GM19397 (cell line): Measurements from ENCODE around the gene MSMB.
"Not testable (repeated sequence)": the region's sequence is repeated elsewhere in the genome, so short reads cannot be mapped to it uniquely, and the experiment has no call there.

Source experiments
- ATAC-seq: cut with Tn5 transposase; IDR thresholded peaks from one replicate; pipeline ENCODE4 v1.9.1; 2021; ENCODE audit warnings: mild to moderate bottlenecking, moderate library complexity; ENCODE audit not compliant: unreplicated experiment

MSMB gene, protein sequence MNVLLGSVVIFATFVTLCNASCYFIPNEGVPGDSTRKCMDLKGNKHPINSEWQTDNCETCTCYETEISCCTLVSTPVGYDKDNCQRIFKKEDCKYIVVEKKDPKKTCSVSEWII

GRCh38 chr10:46046261-46046660, at the start of gene MSMB:
MSMB (minus strand) TSS chr10:46046269; CDS start chr10:46046237, 32 bp downstream.
- no peak for ATAC-seq

- no peak for ATAC-seq
Observed at GRCh38 chr10:46094931-46095750, 49.1 kb upstream of the MSMB start.

DNA sequence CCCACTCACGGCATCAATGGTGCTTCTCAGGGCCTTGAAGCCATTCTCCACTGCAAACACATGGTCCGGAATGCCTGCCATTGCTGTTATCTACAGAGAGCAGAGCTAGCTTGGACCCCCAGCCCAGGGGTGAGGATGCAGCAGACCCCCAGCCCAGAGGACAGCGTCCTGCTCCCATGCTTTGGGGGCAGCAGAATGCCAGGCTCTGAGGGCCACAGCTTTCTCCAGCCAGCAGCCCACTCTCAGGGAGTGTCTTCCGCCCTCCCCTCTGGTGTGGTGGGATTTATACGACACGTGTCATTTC, 48.1 kb upstream of the MSMB start:
- no peak for ATAC-seq

- not testable (repeated sequence) for ATAC-seq
Observed at GRCh38 chr10:46093316-46094196, 47.5 kb upstream of the MSMB start.

- no peak for ATAC-seq
Observed at GRCh38 chr10:46092524-46093081, 46.5 kb upstream of the MSMB start.

DNA sequence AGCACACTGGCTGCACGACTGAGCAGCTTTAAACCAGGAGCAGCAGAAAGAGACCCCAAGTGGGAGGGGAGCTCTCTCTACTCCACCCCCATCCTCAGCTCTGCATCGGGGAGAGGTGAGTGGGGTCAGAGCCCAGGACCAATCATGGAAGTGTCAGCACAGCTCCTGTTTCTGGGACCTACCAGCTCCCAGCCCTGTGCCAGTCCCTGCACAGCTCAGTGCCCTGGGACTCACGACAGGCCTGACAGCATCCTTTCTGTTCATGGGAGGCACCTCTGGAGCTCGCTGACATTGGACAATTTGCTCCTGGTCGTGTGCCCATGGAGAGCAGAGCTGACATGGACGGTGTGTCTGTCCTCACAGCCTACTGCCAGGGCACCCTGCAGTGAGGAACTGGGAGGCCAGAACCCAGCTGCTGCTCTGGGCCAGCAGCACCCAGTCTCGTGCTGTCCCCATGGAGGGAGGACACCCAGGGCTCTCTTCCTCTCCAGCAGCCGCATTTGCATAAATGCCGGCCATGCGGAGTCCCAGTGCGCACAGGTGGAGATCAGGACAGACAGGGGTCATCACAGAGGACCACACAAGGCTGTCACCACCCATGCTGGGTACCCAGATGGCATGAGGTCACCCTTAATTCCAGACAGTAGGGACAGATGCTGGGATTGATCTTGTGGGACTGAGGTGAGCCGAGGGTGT, 45.9 kb upstream of the MSMB start:
- ATAC-seq, result no peak

DNA sequence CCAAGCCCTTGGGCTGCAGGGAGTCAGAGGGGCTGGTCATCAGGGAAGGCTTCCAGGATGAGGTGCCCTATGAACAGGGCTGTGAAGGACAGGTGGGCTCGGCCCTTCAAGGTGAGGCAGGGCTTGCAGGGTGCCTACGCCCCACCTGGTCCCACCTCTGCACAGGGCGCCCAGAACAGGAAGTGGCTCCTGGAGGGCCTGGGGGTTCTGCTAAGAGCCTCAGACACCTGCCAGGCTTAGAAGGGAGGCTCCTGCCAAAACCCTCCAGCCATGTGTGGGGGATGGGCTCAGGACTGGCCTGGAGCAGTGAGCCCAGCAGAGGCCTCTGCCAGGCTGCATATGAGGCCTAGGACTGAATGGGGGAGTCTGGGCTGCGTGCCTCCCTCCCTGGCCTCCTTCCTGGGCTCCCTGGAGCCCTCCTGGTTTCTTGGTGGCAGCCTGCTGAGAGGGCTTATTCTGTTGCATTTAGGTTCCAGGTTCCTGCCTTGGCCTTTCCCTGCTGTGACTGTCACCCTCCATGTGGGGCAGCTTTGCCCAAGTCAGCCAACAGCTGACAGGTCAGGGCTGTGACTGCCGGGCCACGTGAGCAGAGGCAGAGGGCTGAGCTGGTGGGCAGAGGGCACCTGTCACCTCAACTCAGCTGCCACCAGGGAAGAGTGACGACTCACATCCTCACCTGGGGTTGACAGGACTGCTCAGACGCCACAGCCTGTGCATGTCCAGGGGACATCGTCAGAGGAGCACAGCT, 45.2 kb upstream of the MSMB start:
- no peak for ATAC-seq

GRCh38 chr10:46090258-46090812, 44.3 kb upstream of the MSMB start:
- ATAC-seq, result no peak

- ATAC-seq, result not testable (repeated sequence)
Observed at GRCh38 chr10:46087381-46087780, 41.3 kb upstream of the MSMB start.

DNA sequence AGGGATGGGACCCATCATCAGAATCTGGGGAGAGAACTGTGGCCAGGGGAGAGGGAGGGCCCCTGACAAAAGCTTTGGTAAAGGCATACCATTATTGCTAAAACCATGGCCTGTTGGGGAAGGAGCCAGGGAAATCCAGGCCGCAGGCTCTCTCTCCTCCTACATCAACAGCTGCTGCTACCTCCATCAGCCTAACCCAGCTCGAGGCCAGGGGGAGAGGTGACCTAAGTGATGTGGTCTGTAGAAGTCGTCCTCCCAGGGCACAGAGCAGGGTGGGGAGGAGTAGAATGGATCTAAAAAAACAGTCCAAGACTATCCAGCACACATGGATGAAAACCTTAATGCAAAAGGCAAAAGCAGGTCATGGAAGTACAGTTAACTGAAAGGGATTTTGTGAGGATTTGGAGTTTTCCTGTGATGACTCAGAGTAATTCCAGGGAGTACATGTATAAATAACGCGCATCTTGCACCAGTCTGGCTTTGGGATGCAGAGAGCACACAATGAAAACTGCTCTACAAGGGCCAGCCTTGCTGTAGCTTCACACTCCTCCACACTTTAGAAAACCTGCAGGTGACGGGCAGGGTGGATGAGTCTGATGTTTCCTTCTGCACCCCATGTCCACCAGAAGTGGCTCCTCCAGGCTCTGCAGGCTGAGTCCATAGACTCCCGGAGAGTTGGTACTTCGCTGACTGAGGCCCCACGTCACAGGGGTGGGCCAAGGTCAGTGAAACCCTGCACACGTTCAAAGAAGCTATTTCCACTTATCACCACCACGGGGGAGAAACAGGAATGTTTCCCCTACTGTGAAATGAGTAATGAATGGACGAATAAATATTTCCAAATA, 38.5 kb upstream of the MSMB start:
- no peak for ATAC-seq

- no peak for ATAC-seq
Observed at GRCh38 chr10:46080886-46081285, 34.8 kb upstream of the MSMB start.

DNA sequence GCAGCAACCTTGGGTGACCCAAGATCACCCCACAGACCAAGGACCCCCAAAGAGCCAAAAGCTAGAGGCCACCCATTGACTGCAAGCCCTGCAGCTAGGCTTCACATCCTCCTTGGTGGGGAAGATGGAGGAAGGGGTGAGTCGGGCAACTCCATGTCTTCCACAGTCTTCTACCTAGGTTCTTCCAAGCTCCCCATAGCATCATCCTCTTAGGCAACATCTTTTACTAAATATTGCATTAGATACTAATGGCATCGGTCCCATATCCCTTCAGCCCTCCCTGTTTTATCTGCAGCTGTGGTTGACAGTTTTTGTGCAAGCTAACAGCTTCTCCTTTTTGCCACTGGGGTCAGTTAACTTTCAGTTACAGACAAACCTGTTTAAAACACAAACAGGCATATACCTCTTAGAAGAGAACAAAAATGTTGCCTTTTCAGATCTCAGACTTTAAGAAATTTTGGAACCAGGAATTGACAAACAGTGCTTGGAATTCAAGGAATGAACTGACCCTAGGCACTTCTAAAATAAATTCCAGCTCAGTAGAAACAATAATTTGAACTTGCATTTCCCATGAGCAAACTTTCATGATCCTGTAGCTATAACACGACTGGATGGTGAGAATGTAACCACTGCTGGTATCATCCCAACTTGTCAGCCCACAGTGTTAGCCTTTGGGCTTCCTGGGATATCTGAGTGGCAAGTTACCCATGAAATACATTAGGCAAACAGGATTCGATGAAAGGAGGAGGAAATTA, 33.9 kb upstream of the MSMB start:
- no peak for ATAC-seq

DNA sequence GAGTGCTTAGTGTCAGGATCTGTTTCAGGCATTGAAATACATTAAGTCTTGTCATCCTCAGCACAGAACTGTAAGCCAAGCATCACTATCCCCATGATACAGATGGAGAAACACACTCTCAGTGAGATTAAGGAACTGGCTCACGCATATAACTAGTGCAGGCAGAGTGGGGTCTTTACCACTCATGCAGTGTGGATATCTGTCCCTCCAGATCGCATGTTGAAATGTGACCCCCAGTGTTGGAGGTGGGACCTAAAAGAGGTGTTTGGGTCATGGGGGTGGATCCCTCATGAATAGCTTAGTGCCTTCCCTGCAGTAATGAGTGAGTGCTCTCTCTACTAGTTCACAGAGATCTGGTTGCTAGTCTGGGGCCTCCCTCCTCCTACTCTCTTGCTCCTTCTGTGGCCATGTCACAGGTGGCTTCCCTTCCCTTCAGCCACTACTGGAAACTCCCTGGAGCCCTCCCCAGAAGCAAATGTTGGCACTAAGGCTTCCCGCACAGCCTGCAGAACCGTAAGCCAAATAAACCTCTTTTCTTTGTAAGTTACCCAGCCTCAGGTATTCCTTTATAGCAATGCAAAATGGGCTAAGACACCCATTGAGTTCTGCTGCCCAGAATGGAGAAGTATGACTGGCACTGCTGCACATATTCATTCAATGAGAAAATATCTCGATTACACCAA, 31.8 kb upstream of the MSMB start:
- no peak for ATAC-seq

DNA sequence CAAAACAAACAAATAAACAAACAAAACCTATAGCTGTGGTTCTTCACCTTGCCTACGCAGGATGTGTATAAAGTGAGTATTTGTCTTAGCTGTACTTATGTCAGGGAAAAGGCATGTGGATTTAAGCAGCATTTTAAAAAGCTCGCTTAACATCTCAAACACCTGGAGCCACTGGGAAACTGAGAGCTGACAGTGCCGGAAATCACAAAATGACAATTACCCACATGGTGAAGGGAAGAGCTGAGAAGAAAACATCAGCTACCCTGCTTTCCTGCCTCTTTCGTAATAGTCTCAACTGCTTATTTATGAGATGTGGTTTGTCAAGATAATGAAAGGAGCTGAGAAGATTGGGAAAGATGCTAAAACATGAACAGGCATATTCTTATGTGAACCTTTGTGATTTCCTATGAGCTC, 31.1 kb upstream of the MSMB start:
- ATAC-seq, result no peak

DNA sequence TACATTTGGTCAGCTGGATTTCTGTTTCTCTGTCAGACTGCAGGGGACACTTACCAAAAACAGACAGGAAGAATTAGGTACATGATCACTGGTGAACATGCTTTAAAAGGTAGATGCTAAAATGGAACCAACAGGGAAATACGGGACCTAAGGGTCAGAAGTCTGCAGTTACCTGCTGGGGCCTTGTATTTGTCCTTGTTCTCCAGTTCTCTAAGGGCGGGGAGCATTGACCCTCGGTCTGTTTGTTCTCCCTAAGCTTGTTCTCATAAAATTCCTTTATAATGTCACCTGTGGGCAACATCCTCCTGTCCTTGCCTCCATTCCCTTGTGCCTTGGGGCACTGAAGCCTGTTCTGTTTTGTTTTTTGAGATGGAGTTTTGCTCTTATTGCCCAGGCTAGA, 29.8 kb upstream of the MSMB start:
- ATAC-seq, result no peak

DNA sequence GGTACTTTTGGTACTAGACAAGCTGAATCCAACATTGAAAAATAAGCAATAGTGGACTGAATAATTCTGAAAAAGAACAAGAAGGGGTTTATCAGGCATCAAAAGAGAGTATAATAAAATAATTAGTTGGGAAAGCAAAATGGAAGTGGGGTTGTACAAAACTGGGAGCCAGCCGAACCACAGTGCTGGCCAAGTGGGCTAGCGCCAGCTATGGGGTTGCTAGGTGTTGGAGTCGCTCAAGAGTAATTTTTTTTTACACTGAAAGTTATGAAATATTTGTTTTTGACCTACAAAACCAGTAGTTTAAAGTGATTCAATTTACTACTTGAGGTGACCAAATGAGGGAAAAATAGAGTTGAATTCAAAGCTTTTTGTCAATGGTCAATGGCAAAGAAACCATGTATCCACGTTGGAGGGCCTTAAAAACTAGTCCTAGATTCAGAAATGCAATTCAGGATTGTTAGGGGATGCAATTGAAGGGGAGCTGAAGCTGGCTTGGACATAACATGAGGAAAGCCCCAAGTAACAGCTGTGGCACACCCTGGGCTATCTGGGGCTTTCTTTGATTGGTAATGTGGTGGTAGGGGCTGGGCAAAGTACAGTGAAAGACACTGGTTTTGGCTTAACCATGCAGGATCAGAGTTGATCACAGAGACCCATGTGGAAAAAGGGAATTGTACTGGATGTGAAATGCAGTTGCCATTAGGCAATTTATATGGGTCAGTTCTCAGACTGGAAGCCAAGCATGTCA, 28.3 kb upstream of the MSMB start:
- ATAC-seq, result no peak

DNA sequence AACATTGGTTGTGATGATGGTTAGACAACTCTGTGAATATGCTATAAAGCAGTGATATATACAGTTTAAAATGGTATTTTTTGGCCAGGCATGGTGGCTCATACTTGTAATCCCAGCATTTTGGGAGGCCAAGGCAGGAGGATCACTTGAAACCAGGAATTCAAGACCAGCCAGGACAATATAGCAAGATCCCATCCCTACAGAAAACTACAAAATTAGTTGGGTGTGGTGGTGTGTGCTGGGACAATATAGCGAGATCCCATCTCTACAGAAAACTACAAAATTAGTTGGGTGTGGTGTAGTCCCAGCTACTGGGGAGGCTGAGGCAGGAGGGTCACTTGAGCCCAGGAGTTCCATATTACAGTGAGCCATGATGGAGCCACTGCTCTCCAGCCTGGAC, 27.5 kb upstream of the MSMB start:
- no peak for ATAC-seq
